ENCODE measurements around the gene COLEC12.

COLEC12 gene

DNA sequence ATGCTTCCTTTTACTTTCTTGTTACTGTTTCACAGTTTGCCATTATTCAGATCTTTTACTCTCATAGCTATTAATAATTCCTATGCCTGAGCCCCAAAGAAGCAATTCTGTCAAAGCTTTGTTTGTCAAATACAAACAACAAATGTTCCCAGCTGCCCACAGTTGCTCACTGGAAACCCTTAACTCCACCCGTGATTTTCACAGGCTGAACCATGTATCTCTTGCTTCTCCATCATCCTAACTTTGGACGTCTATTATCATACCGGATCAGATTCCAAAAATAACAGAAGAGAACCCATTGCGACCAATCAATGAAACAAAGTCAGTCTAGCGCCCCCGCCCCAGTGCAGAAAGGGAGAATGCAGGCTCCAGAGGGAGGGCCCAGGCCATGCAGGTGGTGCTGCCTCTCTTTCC is 24.2 kb downstream of the COLEC12 start:
- ATAC-seq, result no peak
- no peak for TF ChIP-seq SNAI2 (CRISPR knock-in tag; IDR thresholded peaks at IDR 0.05)

DNA sequence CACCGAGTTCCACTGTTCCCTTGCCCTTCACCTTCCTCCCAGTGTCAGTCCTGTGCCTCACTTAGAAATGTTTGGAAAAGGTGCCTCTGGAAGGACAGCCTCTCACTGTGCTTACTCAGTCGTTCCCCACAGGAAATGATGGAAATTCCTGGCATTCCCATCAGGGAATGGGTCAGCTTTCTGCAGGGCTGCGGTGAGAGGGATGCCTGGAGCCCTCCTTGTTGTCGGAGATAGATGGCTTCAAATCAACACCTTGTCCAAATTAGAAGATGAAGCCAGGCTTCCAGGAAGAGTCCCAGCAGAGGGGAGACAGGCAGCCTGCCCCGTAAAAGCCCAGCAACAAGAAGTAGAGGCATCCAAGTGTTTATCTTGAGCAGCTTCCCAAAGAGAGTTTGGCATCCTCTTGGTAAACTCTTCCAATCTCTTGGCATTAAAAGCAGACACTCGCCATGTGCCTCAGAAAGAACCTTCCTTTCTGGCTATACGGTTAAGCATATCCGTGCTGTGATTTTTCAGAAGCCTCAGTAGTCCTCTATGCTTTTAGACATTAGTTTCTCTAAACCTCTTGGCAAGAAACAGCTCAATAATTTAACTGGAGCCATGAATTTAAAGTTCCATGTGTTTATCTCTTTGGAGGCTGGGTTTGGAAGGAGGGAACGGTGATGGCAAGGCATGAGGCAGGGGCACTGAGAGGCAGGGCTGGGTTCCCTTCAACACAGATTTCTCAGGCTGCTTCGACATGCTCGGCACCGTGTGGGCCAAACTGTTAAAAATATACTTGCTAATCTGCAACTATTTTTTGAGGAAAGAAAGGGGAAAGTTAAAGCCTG is 25.1 kb downstream of the COLEC12 start:
- peak; percentile 85 for ATAC-seq

DNA sequence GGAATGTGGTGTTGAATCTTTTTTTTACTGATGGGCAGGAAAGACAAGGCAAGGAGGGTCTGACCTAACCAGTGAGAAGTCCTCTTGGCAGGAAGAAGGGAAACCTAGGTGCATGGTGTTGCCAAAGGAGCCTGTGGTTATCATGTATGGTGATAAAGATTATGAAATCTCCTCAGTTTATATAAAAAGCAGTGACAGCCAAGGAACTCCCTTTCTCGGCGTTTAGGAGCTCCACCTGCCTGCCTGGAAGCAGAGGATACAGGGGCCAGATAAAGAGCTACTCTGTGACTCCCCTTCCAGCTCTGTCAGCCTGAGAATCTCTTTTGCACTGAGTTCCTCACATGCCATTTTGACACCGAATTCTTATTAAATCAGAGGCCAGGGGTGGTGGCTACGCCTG is 26.1 kb downstream of the COLEC12 start:
- TF ChIP-seq, protein P1, sequence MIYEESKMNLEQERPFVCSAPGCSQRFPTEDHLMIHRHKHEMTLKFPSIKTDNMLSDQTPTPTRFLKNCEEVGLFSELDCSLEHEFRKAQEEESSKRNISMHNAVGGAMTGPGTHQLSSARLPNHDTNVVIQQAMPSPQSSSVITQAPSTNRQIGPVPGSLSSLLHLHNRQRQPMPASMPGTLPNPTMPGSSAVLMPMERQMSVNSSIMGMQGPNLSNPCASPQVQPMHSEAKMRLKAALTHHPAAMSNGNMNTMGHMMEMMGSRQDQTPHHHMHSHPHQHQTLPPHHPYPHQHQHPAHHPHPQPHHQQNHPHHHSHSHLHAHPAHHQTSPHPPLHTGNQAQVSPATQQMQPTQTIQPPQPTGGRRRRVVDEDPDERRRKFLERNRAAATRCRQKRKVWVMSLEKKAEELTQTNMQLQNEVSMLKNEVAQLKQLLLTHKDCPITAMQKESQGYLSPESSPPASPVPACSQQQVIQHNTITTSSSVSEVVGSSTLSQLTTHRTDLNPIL (CRISPR knock-in tag; IDR thresholded peaks at IDR 0.05; ENCODE audit: low read depth), result no peak
- TF ChIP-seq, protein P2, sequence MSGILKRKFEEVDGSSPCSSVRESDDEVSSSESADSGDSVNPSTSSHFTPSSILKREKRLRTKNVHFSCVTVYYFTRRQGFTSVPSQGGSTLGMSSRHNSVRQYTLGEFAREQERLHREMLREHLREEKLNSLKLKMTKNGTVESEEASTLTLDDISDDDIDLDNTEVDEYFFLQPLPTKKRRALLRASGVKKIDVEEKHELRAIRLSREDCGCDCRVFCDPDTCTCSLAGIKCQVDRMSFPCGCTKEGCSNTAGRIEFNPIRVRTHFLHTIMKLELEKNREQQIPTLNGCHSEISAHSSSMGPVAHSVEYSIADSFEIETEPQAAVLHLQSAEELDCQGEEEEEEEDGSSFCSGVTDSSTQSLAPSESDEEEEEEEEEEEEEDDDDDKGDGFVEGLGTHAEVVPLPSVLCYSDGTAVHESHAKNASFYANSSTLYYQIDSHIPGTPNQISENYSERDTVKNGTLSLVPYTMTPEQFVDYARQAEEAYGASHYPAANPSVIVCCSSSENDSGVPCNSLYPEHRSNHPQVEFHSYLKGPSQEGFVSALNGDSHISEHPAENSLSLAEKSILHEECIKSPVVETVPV (CRISPR knock-in tag; IDR thresholded peaks at IDR 0.05), result no peak
- TF ChIP-seq ZNF565 (CRISPR knock-in tag; conservative IDR thresholded peaks at IDR 0.05; ENCODE audit: low read depth) (no peak), RARB (CRISPR knock-in tag; IDR thresholded peaks at IDR 0.05) (no peak), ARNTL (CRISPR knock-in tag; IDR thresholded peaks at IDR 0.05; ENCODE audit: borderline replicate concordance, low read depth) (no peak), ZNF8 (CRISPR knock-in tag; IDR thresholded peaks at IDR 0.05) (no peak), SNAI2 (CRISPR knock-in tag; IDR thresholded peaks at IDR 0.05) (no peak), GLIS3 (CRISPR knock-in tag; IDR thresholded peaks at IDR 0.05) (no peak), PPARA (CRISPR knock-in tag; IDR thresholded peaks at IDR 0.05; ENCODE audit: borderline replicate concordance) (no peak), ZFP3 (CRISPR knock-in tag; IDR thresholded peaks at IDR 0.05) (no peak), ISL1 (CRISPR knock-in tag; IDR thresholded peaks at IDR 0.05) (no peak), BACH2 (CRISPR knock-in tag; IDR thresholded peaks at IDR 0.05; ENCODE audit: borderline replicate concordance) (no peak), ZC3H10 (CRISPR knock-in tag; IDR thresholded peaks at IDR 0.05) (no peak), CSDC2 (CRISPR knock-in tag; IDR thresholded peaks at IDR 0.05) (no peak)
- TF ChIP-seq, protein P3, sequence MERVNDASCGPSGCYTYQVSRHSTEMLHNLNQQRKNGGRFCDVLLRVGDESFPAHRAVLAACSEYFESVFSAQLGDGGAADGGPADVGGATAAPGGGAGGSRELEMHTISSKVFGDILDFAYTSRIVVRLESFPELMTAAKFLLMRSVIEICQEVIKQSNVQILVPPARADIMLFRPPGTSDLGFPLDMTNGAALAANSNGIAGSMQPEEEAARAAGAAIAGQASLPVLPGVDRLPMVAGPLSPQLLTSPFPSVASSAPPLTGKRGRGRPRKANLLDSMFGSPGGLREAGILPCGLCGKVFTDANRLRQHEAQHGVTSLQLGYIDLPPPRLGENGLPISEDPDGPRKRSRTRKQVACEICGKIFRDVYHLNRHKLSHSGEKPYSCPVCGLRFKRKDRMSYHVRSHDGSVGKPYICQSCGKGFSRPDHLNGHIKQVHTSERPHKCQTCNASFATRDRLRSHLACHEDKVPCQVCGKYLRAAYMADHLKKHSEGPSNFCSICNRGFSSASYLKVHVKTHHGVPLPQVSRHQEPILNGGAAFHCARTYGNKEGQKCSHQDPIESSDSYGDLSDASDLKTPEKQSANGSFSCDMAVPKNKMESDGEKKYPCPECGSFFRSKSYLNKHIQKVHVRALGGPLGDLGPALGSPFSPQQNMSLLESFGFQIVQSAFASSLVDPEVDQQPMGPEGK (CRISPR knock-in tag; IDR thresholded peaks at IDR 0.05; ENCODE audit: borderline replicate concordance), result no peak
- TF ChIP-seq, protein P4, sequence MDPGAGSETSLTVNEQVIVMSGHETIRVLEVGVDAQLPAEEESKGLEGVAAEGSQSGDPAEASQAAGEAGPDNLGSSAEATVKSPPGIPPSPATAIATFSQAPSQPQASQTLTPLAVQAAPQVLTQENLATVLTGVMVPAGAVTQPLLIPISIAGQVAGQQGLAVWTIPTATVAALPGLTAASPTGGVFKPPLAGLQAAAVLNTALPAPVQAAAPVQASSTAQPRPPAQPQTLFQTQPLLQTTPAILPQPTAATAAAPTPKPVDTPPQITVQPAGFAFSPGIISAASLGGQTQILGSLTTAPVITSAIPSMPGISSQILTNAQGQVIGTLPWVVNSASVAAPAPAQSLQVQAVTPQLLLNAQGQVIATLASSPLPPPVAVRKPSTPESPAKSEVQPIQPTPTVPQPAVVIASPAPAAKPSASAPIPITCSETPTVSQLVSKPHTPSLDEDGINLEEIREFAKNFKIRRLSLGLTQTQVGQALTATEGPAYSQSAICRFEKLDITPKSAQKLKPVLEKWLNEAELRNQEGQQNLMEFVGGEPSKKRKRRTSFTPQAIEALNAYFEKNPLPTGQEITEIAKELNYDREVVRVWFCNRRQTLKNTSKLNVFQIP (CRISPR knock-in tag; IDR thresholded peaks at IDR 0.05; ENCODE audit: borderline replicate concordance, low read depth), result no peak
- TF ChIP-seq, protein P5, sequence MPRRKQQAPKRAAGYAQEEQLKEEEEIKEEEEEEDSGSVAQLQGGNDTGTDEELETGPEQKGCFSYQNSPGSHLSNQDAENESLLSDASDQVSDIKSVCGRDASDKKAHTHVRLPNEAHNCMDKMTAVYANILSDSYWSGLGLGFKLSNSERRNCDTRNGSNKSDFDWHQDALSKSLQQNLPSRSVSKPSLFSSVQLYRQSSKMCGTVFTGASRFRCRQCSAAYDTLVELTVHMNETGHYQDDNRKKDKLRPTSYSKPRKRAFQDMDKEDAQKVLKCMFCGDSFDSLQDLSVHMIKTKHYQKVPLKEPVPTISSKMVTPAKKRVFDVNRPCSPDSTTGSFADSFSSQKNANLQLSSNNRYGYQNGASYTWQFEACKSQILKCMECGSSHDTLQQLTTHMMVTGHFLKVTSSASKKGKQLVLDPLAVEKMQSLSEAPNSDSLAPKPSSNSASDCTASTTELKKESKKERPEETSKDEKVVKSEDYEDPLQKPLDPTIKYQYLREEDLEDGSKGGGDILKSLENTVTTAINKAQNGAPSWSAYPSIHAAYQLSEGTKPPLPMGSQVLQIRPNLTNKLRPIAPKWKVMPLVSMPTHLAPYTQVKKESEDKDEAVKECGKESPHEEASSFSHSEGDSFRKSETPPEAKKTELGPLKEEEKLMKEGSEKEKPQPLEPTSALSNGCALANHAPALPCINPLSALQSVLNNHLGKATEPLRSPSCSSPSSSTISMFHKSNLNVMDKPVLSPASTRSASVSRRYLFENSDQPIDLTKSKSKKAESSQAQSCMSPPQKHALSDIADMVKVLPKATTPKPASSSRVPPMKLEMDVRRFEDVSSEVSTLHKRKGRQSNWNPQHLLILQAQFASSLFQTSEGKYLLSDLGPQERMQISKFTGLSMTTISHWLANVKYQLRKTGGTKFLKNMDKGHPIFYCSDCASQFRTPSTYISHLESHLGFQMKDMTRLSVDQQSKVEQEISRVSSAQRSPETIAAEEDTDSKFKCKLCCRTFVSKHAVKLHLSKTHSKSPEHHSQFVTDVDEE (CRISPR knock-in tag; IDR thresholded peaks at IDR 0.05), result no peak
- no peak for ATAC-seq

More for the DNA sequence above, 25.1 kb downstream of the COLEC12 start:
- TF ChIP-seq ZC3H10 (CRISPR knock-in tag; IDR thresholded peaks at IDR 0.05) (0 out of 2 replicates have a peak, but pooled peaks have one; percentile 20), OSR1 (CRISPR knock-in tag; IDR thresholded peaks at IDR 0.05) (no peak), TOX (CRISPR knock-in tag; IDR thresholded peaks at IDR 0.05; ENCODE audit: borderline replicate concordance) (peak; percentile 40; the same call in 1 of the 2 replicates)

Measured in SK-N-SH treated with all-trans-retinoic acid at 6 μM for 48 hours (cell line).